ENCODE measurements around the gene KHDRBS2. TPM values are rescaled to one million over a fixed set of nuclear protein-coding genes. Genes with fewer than 3 reads are reported as not detected.

KHDRBS2 gene
- polyA plus RNA-seq, 1 donor (not counting 4 experiments of a cell fraction or from before 2014, with no cell fraction given): not detected

GRCh38 chr6:61959196-61959595 lies 326.8 kb downstream of the KHDRBS2 start:
- no peaks in the 10 kb centered on the region for H3K79me2 ChIP-seq (ENCODE audit: control insufficient read depth, insufficient read depth, low read length)
- H3K36me3 ChIP-seq (ENCODE audit: control insufficient read depth in 2 of 2, extremely low read depth in 1 of 2, insufficient read depth in 2 of 2, low read length in 2 of 2): no peaks in the 10 kb centered on the region
- DNase-seq (ENCODE audit: low read depth, low spot score) (no peak), FAIRE-seq (no peak)
- no peaks in the 10 kb centered on the region for H3K9me1 ChIP-seq (ENCODE audit: control insufficient read depth, extremely low read depth, insufficient read depth, low read length)
- no peaks in the 10 kb centered on the region for H3K27me3 ChIP-seq (ENCODE audit: control insufficient read depth, extremely low read depth, insufficient read depth, low read length)
- H3K9ac ChIP-seq (ENCODE audit: control insufficient read depth, extremely low read depth, insufficient read depth, low read length): no peak overlapping the region
- no peak overlapping the region for H3K27ac ChIP-seq (ENCODE audit: control insufficient read depth, insufficient read depth, low read length)
- no peak overlapping the region for H3K4me2 ChIP-seq (ENCODE audit: control insufficient read depth, extremely low read depth, insufficient read depth, low read depth, low read length)
- no peak overlapping the region for H3K4me3 ChIP-seq (ENCODE audit: control insufficient read depth in 2 of 3, extremely low read depth in 1 of 3, insufficient read depth in 2 of 3, low read depth in 1 of 3, low read length in 3 of 3)
- no peaks in the 10 kb centered on the region for H3K9me3 ChIP-seq (ENCODE audit: control insufficient read depth, low read depth, low read length)
- no peak for TF ChIP-seq CTCF (optimal IDR thresholded peaks at IDR 0.05 in 1 of 3, IDR thresholded peaks at IDR 0.05 in 1 of 3, conservative IDR thresholded peaks at IDR 0.05 in 1 of 3; ENCODE audit: extremely low read depth in 1 of 3, insufficient read depth in 2 of 3, low read length in 3 of 3)
- no peak for TF ChIP-seq EZH2 (IDR thresholded peaks at IDR 0.05; ENCODE audit: low read length)
- dilution Hi-C loops (cut with MboI; ENCODE audit: extremely low pct_ligation_motif_present, low sequenced_read_pairs): no loop called here
- no peaks in the 10 kb centered on the region for H4K20me1 ChIP-seq (ENCODE audit: control insufficient read depth, extremely low read depth, insufficient read depth, low read length)
- H2AFZ ChIP-seq (ENCODE audit: control insufficient read depth, low read length): no peak overlapping the region
- no peaks in the 10 kb centered on the region for H3K4me1 ChIP-seq (ENCODE audit: control insufficient read depth, extremely low read depth, insufficient read depth, low read length)

GRCh38 chr6:61953851-61954250 lies 332.2 kb downstream of the KHDRBS2 start:
- Histone ChIP-seq H2AFZ (ENCODE audit: control insufficient read depth, low read length) (no peak overlapping the region), H3K4me3 (ENCODE audit: control insufficient read depth in 2 of 3, extremely low read depth in 1 of 3, insufficient read depth in 2 of 3, low read depth in 1 of 3, low read length in 3 of 3) (no peak overlapping the region), H3K27me3 (ENCODE audit: control insufficient read depth, extremely low read depth, insufficient read depth, low read length) (no peaks in the 10 kb centered on the region), H3K79me2 (ENCODE audit: control insufficient read depth, insufficient read depth, low read length) (no peaks in the 10 kb centered on the region), H3K9me1 (ENCODE audit: control insufficient read depth, extremely low read depth, insufficient read depth, low read length) (no peaks in the 10 kb centered on the region), H3K27ac (ENCODE audit: control insufficient read depth, insufficient read depth, low read length) (no peak overlapping the region), H3K4me1 (ENCODE audit: control insufficient read depth, extremely low read depth, insufficient read depth, low read length) (no peaks in the 10 kb centered on the region), H3K9me3 (ENCODE audit: control insufficient read depth, low read depth, low read length) (no peaks in the 10 kb centered on the region), H3K9ac (ENCODE audit: control insufficient read depth, extremely low read depth, insufficient read depth, low read length) (no peak overlapping the region), H3K36me3 (ENCODE audit: control insufficient read depth in 2 of 2, extremely low read depth in 1 of 2, insufficient read depth in 2 of 2, low read length in 2 of 2) (no peaks in the 10 kb centered on the region), H3K4me2 (ENCODE audit: control insufficient read depth, extremely low read depth, insufficient read depth, low read depth, low read length) (no peak overlapping the region), H4K20me1 (ENCODE audit: control insufficient read depth, extremely low read depth, insufficient read depth, low read length) (no peaks in the 10 kb centered on the region)
- no peak for DNase-seq (ENCODE audit: low read depth, low spot score)
- dilution Hi-C loops (cut with MboI; ENCODE audit: extremely low pct_ligation_motif_present, low sequenced_read_pairs): no loop called here
- no peak for FAIRE-seq
- TF ChIP-seq CTCF (optimal IDR thresholded peaks at IDR 0.05 in 1 of 3, IDR thresholded peaks at IDR 0.05 in 1 of 3, conservative IDR thresholded peaks at IDR 0.05 in 1 of 3; ENCODE audit: extremely low read depth in 1 of 3, insufficient read depth in 2 of 3, low read length in 3 of 3): no peak
- TF ChIP-seq EZH2 (IDR thresholded peaks at IDR 0.05; ENCODE audit: low read length): no peak
